ENCODE measurements around the gene EPN1. TPM values are rescaled to one million over a fixed set of nuclear protein-coding genes. Genes with fewer than 3 reads are reported as not detected.

Gene EPN1
- total and polyA plus RNA-seq, 7 donors = 22.8 to 162 (median 54.3) TPM

GRCh38 chr19:55643003-55643886 is 31.8 kb upstream of the EPN1 start, which contains the start of gene ZNF581:
Gene ZNF581, plus strand, starts transcription at chr19:55643649. Its CDS starts 923 bp downstream, at chr19:55644572.
- H3K4me1 ChIP-seq = peaks cover 0 to 69% (median 68%) of the 10 kb centered on the region in 4 donors
- intact Hi-C loops (cut with DNase I) = no loop called here
- H3K4me3 ChIP-seq = peak within 1 kb of the TSS; percentile 78 to 99 (median 85)
- whole genome bisulfite sequencing, 2 donors = 1 to 2% methylated on average over 56 of the region's 56 CpGs
- no peaks in the 10 kb centered on the region for H3K27me3 ChIP-seq
- H3K36me3 ChIP-seq = peaks cover 0 to 20% (median 2%) of the 10 kb centered on the region in 4 donors
- no peaks in the 10 kb centered on the region for H3K9me3 ChIP-seq
- TF ChIP-seq EP300 (IDR thresholded peaks at IDR 0.05) (no peak), POLR2AphosphoS5 (IDR thresholded peaks at IDR 0.05) (peak; percentile 26 to 68 (median 52))
- peak within 1 kb of the TSS; percentile 84 to 98 (median 97) for H3K27ac ChIP-seq
- peak; percentile 88 for DNase-seq

- TF ChIP-seq POLR2A (IDR thresholded peaks at IDR 0.05) (no peak), POLR2AphosphoS5 (IDR thresholded peaks at IDR 0.05) (no peak), CTCF (IDR thresholded peaks at IDR 0.05) (no peak), EP300 (IDR thresholded peaks at IDR 0.05) (no peak)
- DNase-seq = no peak
- peaks cover 0 to 75% (median 68%) of the 10 kb centered on the region in 4 donors for H3K4me1 ChIP-seq
- peak overlapping the region; percentile 84 to 98 (median 97) for H3K27ac ChIP-seq
- H3K4me3 ChIP-seq = peak overlapping the region; percentile 78 to 99 (median 85)
- H3K27me3 ChIP-seq = no peaks in the 10 kb centered on the region
- H3K36me3 ChIP-seq = peaks cover 0 to 16% (median 2%) of the 10 kb centered on the region in 4 donors
- intact Hi-C loops (cut with DNase I) = no loop called here
- WGBS, 2 donors = 0 to 1% methylated on average over 15 of the region's 15 CpGs
- H3K9me3 ChIP-seq = no peaks in the 10 kb centered on the region
Measured at GRCh38 chr19:55643887-55644176, 31.2 kb upstream of the EPN1 start.

GRCh38 chr19:55644191-55644833 is 30.7 kb upstream of the EPN1 start:
- peak overlapping the region; percentile 84 to 98 (median 97) for H3K27ac ChIP-seq
- WGBS, 2 donors = 48 to 57% methylated on average over 12 of the region's 12 CpGs
- no peak for DNase-seq

GRCh38 chr19:55644842-55645511 is 30.0 kb upstream of the EPN1 start:
- Histone ChIP-seq H3K27me3 (no peaks in the 10 kb centered on the region), H3K27ac (no peak overlapping the region), H3K4me1 (peaks cover 0 to 72% (median 68%) of the 10 kb centered on the region in 4 donors), H3K9me3 (no peaks in the 10 kb centered on the region), H3K4me3 (peak overlapping the region in 1 of 4 donors; percentile 91), H3K36me3 (peaks cover 0 to 16% (median 2%) of the 10 kb centered on the region in 4 donors)
- peak in 1 of 4 donors; percentile 14 for TF ChIP-seq POLR2AphosphoS5 (IDR thresholded peaks at IDR 0.05)
- no peak for TF ChIP-seq EP300 (IDR thresholded peaks at IDR 0.05)
- intact Hi-C loops (cut with DNase I) = no loop called here
- DNase-seq = no peak
- WGBS, 2 donors = 86 to 90% methylated on average over 28 of the region's 28 CpGs

More at GRCh38 chr19:55644191-55644833, 30.7 kb upstream of the EPN1 start:
- H3K27me3 ChIP-seq = no peaks in the 10 kb centered on the region
- peak overlapping the region; percentile 78 to 99 (median 85) for H3K4me3 ChIP-seq
- TF ChIP-seq POLR2A (IDR thresholded peaks at IDR 0.05) (no peak), POLR2AphosphoS5 (IDR thresholded peaks at IDR 0.05) (no peak), EP300 (IDR thresholded peaks at IDR 0.05) (no peak), CTCF (IDR thresholded peaks at IDR 0.05) (no peak)
- intact Hi-C loops (cut with DNase I) = no loop called here
- no peaks in the 10 kb centered on the region for H3K9me3 ChIP-seq
- H3K36me3 ChIP-seq = peaks cover 0 to 16% (median 2%) of the 10 kb centered on the region in 4 donors
- H3K4me1 ChIP-seq = peaks cover 0 to 75% (median 68%) of the 10 kb centered on the region in 4 donors

GRCh38 chr19:55645512-55645881 is 29.5 kb upstream of the EPN1 start:
- TF ChIP-seq EP300 (IDR thresholded peaks at IDR 0.05) (no peak), POLR2AphosphoS5 (IDR thresholded peaks at IDR 0.05) (no peak), CTCF (IDR thresholded peaks at IDR 0.05) (no peak), POLR2A (IDR thresholded peaks at IDR 0.05) (no peak)
- no peak for DNase-seq
- no peaks in the 10 kb centered on the region for H3K27me3 ChIP-seq
- WGBS, 2 donors = 58 to 81% methylated on average over 5 of the region's 5 CpGs
- intact Hi-C loops (cut with DNase I) = no loop called here
- H3K9me3 ChIP-seq = no peaks in the 10 kb centered on the region
- peaks cover 0 to 16% (median 3%) of the 10 kb centered on the region in 4 donors for H3K36me3 ChIP-seq
- no peak overlapping the region for H3K27ac ChIP-seq
- no peak overlapping the region for H3K4me3 ChIP-seq
- H3K4me1 ChIP-seq = peaks cover 0 to 67% (median 64%) of the 10 kb centered on the region in 4 donors
